Measurements from ENCODE around the gene PDE6C. TPM values are rescaled to one million over a fixed set of nuclear protein-coding genes. Genes with fewer than 3 reads are reported as not detected.

PDE6C gene
- total and polyA plus RNA-seq, 2 of the 4 experiments (the other 2 are of a cell fraction) = not detected

DNA sequence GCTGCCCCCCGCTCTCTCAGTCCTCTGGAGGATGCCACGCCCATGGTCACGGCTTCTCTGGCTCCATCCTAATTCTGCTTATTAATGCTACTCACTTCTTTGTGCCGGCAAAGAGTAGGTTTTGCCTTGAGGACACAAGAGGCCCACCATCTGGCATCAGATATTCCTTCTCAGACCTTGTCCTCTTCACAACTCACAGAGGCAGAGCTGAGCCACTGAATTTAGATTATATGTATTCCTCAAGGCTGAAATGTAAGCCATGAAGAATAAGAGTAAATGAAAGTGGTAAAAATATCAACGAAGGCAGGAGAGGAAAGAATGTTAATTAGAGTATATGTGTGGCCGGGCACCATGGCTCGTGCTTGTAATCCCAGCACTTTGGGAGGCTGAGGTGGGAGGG, 17.8 kb upstream of the PDE6C start:
- no peaks in the 10 kb centered on the region for H3K79me1 ChIP-seq (ENCODE audit: low read depth in 1 of 2, low read length in 2 of 2)
- no peaks in the 10 kb centered on the region for H4K20me1 ChIP-seq (ENCODE audit: insufficient read depth, low read length)
- H3K56ac ChIP-seq (ENCODE audit: extremely low read depth, insufficient read depth, low read length) = no peak overlapping the region
- H3K4me1 ChIP-seq (ENCODE audit: control insufficient read depth, insufficient read depth, low read length) = no peaks in the 10 kb centered on the region
- CTCF ChIA-PET = no interaction called here
- no peak overlapping the region for H3K9ac ChIP-seq (ENCODE audit: low read depth, low read length)
- no TSS peak for BruUV-seq (replicated peaks)
- TF ChIP-seq CEBPB (IDR thresholded peaks at IDR 0.05; ENCODE audit: low read depth, low read length) (no peak), MXI1 (IDR thresholded peaks at IDR 0.05; ENCODE audit: borderline replicate concordance, low read depth, low read length) (no peak), MAFK (IDR thresholded peaks at IDR 0.05; ENCODE audit: low read depth, low read length) (no peak), RCOR1 (IDR thresholded peaks at IDR 0.05; ENCODE audit: insufficient replicate concordance, low read length) (no peak), POLR2A (IDR thresholded peaks at IDR 0.05; ENCODE audit: low read depth, low read length) (no peak), RAD21 (IDR thresholded peaks at IDR 0.05; ENCODE audit: low read length) (no peak), FOS (IDR thresholded peaks at IDR 0.05; ENCODE audit: low read depth, low read length) (no peak), RFX5 (IDR thresholded peaks at IDR 0.05; ENCODE audit: low read depth, low read length) (no peak), CHD1 (IDR thresholded peaks at IDR 0.05; ENCODE audit: low read depth, low read length) (no peak), USF2 (IDR thresholded peaks at IDR 0.05; ENCODE audit: low read depth, low read length) (no peak), SMC3 (IDR thresholded peaks at IDR 0.05; ENCODE audit: low read depth, low read length) (no peak), ELK1 (IDR thresholded peaks at IDR 0.05; ENCODE audit: borderline replicate concordance, low read depth, low read length) (no peak), MAZ (IDR thresholded peaks at IDR 0.05; ENCODE audit: borderline replicate concordance, low read depth, low read length) (no peak), CTCF (conservative IDR thresholded peaks at IDR 0.05; ENCODE audit: low read depth, low read length) (no peak), BHLHE40 (IDR thresholded peaks at IDR 0.05; ENCODE audit: low read depth, low read length) (no peak), NFE2L2 (IDR thresholded peaks at IDR 0.05; ENCODE audit: low read depth, low read length) (no peak)
- H3K18ac ChIP-seq (ENCODE audit: low read depth, low read length) = no peak overlapping the region
- H2BK120ac ChIP-seq (ENCODE audit: low read depth, low read length) = no peak overlapping the region
- H3K27ac ChIP-seq (ENCODE audit: insufficient read depth, low read length) = no peak overlapping the region
- no peak overlapping the region for H2AK5ac ChIP-seq (ENCODE audit: low read depth, low read length)
- no peak overlapping the region for H3K23ac ChIP-seq (ENCODE audit: low read depth, low read length)
- POLR2A ChIA-PET (ENCODE audit: unreplicated experiment) = no interaction called here
- H2AFZ ChIP-seq (replicated peaks; ENCODE audit: low read length, poor library complexity) = no peak overlapping the region
- peaks cover 28% of the 10 kb centered on the region for H3K27me3 ChIP-seq (ENCODE audit: control insufficient read depth, insufficient read depth, low read length)
- no peak overlapping the region for H3K14ac ChIP-seq (replicated peaks; ENCODE audit: low read depth, low read length)
- no peak overlapping the region for H2BK15ac ChIP-seq (ENCODE audit: low read depth, low read length)
- H3K4me2 ChIP-seq (ENCODE audit: low read depth, low read length) = no peak overlapping the region
- dilution Hi-C loops (cut with HindIII; ENCODE audit: low sequenced_read_pairs, unreplicated experiment) = no loop called here
- no peak overlapping the region for H4K8ac ChIP-seq (ENCODE audit: low read depth in 2 of 2, low read length in 2 of 2)
- no peak for DNase-seq
- H3K9me1 ChIP-seq (ENCODE audit: insufficient read depth, low read length) = no peaks in the 10 kb centered on the region
- no peak overlapping the region for H2BK20ac ChIP-seq (ENCODE audit: low read depth, low read length)
- in situ Hi-C loops (cut with MboI; ENCODE audit: low sequenced_read_pairs) = no loop called here
- H4K5ac ChIP-seq (ENCODE audit: low read depth, low read length) = no peak overlapping the region
- H3K4ac ChIP-seq (ENCODE audit: low read depth, low read length) = no peak overlapping the region
- H2BK5ac ChIP-seq (ENCODE audit: low read depth, low read length, poor library complexity, severe bottlenecking) = no peak overlapping the region
- ATAC-seq (ENCODE audit: low read depth) = no peak
- no peaks in the 10 kb centered on the region for H3K9me3 ChIP-seq (ENCODE audit: control insufficient read depth, insufficient read depth, low read length)
- H3K4me3 ChIP-seq (ENCODE audit: insufficient read depth, low read depth, low read length) = no peak overlapping the region
- no peak overlapping the region for H4K91ac ChIP-seq (ENCODE audit: insufficient read depth, low read depth, low read length)
- intact Hi-C loops (cut with micrococcal nuclease) = no loop called here
- 44 to 100% methylated on average over 1 to 3 of the region's 7 CpGs for WGBS, 2 experiments (ENCODE audit: extremely low coverage in 2 of 2, insufficient read length in 1 of 2)
- H2AK9ac ChIP-seq (replicated peaks; ENCODE audit: low read depth, low read length, poor library complexity) = no peak overlapping the region
- H3K36me3 ChIP-seq (ENCODE audit: control insufficient read depth, insufficient read depth, low read length) = no peaks in the 10 kb centered on the region
